Measurements from ENCODE around the gene MPV17L.
"Not testable (repeated sequence)": the region's sequence is repeated elsewhere in the genome, so short reads cannot be mapped to it uniquely, and the experiment has no call there.

Gene MPV17L

DNA sequence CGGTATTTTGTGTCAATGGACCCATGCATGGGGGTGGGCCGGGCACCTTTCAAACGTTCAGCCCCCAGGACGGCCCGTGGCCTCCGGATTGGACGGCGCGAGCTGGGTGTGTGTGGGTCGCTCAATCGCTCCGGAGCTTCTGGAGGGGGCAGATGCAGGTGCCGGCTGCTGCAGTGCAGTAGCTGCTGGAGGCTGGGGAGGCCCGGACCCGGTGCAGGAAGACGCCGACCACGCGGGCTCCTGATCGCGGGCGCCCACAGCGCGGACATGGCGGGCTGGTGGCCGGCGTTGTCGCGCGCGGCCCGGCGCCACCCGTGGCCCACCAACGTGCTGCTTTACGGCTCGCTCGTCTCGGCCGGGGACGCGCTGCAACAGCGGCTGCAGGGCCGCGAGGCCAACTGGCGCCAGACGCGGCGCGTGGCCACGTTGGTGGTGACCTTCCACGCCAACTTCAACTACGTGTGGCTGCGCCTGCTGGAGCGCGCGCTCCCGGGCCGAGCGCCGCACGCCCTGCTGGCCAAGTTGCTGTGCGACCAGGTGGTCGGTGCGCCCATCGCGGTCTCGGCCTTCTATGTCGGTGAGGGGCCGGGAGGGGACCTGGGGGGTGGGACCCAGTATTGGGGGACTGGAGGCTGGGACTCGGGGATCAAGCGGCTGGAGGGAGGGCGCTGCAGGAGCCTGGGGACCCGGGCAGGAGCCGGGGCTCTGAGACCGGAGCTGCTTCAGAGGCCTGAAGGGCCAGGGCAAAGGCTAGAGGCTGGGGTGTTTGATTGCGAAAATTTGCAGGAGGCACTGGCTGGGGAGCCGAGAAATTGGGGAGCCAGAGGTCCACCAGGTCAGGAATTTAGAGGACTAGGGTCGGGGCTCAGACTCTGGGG is at the start of gene MPV17L:
Gene MPV17L, plus strand, starts transcription at position 124 of the 878 bp plus-strand sequence. Its CDS starts 144 bp downstream, at position 268.
- DNase-seq, result peak; percentile 3

GRCh38 chr16:15348721-15349120 is 46.8 kb upstream of the MPV17L start:
- DNase-seq, result not testable (repeated sequence)

DNA sequence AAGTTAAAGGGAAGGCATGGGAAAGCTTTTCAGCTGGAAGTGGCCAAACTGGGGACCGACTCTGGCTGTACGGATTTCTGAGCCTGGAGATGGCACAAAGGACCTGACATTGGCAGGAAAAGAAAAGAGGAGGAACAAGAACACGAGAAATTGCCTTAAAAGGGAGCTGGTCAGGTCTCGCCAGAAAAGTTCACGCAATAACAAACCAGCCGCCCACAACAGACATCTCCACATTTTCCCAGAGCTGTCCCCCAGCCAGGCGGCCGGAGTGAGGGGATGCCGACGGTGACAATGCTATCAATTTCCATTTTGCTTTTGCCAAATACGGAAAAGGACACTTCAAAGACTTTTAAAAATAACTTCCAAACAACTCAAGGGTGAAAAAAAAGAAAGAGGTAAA is 44.3 kb upstream of the MPV17L start:
- DNase-seq, result not testable (repeated sequence)

- not testable (repeated sequence) for DNase-seq
These were observed 43.8 kb upstream of the MPV17L start for GRCh38 chr16:15351745-15352144.

DNA sequence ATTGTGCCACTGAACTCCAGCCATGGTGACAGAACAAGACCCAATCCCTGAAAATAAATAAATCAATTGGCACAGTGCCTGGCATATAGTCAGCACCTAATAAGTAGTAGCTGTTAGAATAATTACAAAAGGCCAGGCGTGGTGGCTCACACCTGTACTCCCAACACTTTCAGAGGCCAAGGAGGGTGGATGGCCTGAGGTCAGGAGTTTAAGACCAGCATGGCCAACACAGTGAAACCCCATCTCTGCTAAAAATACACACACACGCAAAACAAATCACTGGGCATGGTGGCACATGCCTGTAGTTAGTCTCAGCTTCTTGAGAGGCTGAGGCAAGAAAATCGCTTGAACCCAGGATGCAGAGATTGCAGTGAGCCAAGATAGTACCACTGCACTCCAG is 42.7 kb upstream of the MPV17L start:
- DNase-seq, result not testable (repeated sequence)

DNA sequence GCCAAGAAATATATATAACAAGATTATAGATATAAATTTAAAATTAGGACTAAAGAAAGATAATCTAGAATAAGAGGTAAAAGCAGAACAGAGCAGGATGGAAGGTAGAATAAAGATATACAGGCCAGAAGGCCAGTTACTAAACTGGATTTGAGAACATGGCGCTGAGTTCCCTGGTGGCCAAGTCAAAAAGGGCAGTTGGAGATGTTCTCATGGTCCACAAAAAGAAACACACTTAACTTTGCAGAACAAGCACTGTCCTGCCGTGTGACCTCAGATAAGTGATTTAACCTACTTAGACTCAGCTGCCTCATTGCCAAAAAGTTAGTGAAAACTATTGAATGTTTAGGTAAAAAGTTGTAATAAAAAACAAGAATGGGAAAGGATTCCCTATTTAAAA is 40.7 kb upstream of the MPV17L start:
- not testable (repeated sequence) for DNase-seq

- DNase-seq, result not testable (repeated sequence)
These were observed 38.1 kb upstream of the MPV17L start for GRCh38 chr16:15357495-15357894.

DNA sequence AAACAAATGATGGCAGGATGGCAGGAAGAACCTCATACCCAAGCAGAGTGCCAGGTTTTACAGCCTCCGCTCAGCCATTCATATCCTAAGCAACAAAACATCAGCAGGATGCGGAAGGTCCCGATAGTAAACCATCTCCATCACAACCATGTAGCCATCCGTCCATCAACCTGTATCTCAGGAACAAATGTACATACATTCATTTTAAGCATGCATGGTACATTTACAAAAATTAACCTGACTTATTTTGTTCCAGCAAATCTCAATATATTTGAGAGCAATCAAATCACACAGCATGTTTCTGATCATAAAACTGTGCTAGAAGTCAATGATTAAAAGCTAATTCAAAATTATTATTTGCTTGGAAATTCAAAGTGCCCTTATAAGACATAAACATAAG is 17.4 kb upstream of the MPV17L start, which contains the start of gene NPIPA5:
Gene NPIPA5, minus strand, starts transcription at position 101 of the 400 bp plus-strand sequence. Its CDS starts 0 bp downstream, at position 101.
- not testable (repeated sequence) for DNase-seq

DNA sequence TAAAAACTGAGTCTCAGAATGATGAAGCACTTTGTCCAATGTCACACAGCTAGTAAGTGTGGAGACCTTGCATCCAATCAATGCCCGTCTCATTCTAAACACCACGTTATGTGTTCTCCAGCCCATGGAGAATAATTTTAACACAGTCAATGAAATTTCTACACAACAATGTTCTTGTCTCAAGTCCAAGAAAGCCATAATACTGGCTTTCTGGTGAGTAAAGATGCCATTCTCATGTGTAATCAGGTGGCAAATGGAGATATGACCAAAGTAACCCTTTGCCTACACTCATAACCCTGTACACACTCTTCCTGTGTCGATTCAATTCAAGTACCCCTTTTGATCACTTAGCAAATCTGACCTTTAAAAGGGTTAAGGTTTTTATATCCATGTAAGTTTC is 12.7 kb upstream of the MPV17L start:
- not testable (repeated sequence) for DNase-seq

DNA sequence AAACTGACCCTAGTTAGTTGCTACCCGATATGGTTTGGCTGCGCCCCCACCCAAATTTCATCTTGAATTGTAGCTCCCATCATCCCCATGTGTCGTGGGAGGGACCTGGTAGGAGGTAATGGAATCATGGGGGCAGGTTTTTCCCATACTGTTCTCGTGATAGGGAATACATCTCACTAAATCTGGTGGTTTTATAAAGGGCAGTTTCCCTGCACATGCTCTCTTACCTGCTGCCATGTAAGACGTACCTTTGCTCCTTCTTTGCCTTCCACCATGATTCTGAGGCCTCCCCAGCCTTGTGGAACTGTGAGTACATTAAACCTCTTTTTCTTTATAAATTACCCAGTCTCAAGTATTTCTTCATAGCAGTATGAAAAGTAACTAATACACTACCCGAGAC is 7.5 kb upstream of the MPV17L start:
- DNase-seq, result not testable (repeated sequence)

DNA sequence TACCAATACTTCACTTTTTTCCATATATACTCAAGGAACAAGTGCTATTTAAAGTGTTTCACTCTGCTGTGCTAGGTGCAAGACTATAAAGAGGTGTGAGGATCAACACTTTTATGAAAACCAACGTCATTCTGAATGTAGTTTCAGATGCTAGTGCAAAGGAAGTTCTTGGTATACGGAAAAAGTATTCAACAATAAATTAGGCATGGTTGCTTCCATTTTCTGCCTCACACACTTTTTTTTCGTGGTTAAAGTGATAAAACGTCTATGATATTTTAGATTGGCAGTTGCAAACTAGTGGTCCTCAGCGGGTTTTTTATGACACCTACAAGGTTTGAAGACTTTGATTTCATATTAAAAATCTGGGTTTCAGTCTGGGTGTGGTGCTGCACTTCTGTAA is 5.6 kb upstream of the MPV17L start:
- DNase-seq, result not testable (repeated sequence)

DNA sequence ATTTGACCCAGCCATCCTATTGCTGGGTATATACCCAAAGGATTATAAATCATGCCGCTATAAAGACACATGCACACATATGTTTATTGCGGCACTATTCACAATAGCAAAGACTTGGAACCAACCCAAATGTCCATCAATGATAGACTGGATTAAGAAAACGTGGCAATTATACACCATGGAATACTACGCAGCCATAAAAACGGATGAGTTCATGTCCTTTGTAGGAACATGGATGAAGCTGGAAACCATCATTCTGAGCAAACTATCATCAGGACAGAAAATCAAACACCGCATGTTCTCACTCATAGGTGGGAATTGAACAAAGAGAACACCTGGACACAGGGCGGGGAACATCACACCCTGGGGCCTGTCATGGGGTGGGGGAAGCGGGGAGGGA is 2.5 kb upstream of the MPV17L start:
- DNase-seq, result not testable (repeated sequence)

DNA sequence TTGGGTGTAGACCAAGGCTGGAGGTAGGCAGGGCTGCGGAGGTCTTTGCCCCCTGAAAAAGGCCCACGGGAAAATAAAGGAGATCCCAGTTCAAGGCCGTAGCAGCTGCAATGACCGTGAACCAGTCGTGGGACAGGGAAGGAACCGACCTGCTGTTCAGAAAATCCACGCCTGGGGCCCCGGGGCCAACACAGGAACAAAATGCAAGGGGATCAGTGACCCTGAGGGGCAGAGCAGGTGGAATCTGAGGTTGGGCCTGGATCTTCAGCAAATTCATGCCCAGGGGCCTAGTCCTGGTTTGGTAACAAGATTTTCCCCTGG is 915 bp downstream of the MPV17L start:
- not testable (repeated sequence) for DNase-seq

DNA sequence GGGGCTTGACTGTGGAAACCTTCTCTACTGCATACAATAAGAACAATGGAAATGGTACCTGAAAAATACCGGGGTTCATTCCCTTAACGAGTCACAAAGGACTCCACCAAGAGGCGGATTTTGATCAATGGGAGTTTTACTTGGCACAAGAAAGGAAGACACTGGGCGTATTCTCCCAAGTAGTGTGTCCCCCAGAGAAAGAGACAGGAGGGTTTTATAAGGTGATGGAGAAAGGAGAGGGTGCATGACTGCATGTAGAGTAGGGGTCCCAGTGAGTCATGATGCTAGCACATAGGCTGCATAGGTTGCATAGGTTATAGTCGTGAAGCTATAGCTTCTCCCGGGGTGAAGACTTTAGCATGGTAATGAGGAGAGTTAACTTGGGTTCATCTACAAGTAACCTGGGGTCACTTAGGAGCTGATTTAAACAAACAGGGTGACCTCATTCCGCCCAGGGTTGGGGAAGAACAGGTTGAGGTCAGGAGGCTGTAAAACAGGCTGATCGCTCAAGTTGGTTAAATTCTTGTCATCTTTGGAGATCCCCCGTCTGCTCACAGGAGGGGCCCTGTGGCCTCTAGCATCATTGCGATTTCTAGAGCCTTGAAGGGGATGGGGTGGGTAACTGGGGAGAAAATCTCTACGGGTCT is 1.5 kb downstream of the MPV17L start:
- DNase-seq, result no peak

DNA sequence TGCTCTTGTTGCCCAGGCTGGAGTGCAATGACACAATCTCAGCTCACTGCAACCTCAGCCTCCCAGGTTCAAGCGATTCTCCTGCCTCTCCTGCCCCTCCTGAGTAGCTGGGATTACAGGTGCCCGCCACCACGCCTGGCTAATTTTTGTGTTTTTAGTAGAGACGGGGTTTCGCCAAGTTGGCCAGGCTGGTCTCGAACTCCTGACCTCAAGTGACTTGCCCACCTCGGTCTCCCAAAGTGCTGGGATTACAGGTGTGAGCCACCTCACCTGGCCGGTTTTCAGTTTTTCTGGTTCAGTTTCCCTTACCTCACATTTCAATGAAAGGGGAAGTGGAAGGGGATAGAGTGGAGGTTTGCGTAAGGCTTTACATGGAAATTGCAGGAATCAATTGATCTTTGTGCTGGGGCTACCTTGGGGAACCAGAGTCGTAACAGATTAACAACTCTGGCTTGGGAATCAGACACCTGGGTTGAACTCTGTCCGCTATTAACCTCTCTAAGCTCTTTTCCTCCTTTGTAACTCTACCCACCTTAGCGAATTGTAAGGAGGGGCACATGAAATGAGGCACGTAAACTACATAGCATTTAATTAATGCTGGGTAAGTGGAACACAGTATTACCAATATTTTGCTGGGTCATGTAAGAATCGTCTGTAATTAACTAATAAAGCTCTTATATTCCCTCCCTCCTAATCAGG is 3.2 kb downstream of the MPV17L start:
- peak; percentile 3 for DNase-seq

DNA sequence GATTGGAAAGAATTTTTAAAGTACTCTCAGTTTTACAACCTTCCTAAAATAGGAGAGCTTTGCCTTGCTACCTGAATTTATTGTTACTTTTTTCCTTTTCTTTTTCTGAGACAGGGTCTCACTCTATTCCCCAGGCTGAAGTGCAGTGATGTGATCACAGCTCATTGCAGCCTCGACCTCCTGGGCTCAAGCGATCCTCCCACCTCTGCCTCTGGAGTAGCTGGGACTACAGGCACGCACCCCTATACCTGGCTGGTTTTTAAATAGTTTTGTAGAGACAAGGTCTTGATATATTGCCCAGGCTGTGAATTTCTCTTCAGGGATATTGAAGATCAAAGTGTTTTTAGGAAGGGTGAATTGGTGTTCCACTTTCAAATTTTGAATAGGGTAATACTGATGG is 3.8 kb downstream of the MPV17L start:
- no peak for DNase-seq

DNA sequence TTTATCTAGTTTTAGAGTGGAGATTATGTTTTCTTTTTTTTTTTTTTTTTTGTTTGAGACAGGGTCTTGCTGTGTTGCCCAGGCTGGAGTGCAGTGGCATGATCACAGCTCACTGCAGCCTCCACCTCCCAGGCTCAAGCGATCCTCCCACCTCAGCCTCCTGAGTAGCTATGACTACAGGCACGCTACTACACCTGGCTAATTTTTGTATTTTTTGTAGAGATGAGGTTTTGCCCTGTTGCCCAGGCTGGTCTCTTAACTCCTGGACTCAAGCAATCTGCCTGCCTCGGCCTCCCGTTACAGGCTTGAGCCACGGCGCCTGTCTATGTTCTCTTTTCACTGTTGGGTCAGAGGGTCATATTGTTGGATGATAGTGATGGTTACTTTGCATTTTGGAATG is 4.8 kb downstream of the MPV17L start:
- DNase-seq, result not testable (repeated sequence)

DNA sequence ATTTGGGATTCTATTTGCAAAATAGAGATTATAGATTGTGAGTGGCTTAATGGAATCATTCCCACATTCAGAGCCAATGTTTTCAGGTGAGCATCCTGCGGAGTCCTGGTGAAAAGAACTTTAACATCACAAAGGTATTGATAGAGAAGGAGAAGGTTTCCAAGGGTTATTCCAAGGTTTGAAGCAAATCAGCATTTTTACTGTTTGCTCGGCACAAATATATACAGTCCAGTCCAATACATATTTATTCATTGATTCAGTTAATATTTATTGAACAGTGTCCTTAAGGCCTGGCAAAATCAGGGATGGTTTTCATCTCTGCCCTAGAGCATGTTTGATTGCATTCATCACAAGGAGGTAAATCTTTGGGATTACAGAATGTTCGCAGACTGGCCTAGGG is 6.4 kb downstream of the MPV17L start:
- no peak for DNase-seq

DNA sequence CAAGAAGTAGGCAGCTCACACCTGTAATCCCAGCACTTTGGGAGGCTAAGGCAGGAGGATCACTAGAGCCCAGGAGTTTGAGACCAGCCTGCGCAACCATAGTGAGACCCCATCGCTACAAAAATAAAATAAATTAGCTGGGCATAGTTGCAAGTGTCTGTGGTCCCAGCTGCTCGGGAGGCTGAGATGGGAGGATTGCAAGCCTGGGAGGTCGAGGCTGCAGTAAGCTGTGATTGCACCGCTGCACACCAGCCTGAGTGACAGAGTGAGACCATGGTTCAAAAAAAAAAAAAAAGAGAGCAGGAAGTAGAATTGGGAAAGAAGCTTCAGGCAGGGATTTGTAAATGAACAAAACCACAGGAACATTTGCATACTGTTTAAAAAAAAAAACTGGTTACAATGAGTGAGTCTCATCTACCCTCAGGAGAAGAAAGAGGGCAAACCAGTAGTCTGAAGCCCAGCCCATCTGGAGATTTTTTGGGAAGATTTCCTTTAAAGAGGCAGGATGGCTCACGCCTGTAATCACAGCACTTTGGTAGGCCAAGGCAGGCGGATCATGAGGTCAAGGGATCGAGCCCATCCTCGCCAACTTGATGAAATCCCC is 7.9 kb downstream of the MPV17L start:
- no peak for DNase-seq

DNA sequence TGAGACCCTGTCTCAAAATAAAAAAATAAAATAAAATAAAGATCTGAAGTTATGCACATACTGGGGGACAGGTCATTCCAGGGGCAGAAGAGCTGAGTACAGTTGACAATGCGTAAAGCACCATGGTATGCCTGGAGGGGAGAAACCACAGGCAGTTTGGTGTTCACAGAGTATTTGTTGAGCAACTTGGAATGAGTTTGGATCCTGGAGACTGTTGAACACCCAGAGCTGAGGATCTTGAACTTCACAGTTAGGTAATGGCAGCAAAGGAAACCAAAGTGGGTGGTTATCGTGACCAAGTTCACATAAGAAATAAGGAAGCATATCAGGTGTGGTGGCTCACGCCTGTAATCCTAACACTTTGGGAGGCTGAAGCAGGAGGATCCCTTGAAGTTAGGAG is 8.5 kb downstream of the MPV17L start:
- DNase-seq, result not testable (repeated sequence)

GRCh38 chr16:15404792-15405191 is 9.2 kb downstream of the MPV17L start:
- DNase-seq, result no peak

- not testable (repeated sequence) for DNase-seq
These were observed 12.2 kb downstream of the MPV17L start for GRCh38 chr16:15407756-15408155.

- DNase-seq, result not testable (repeated sequence)
These were observed 13.9 kb downstream of the MPV17L start for GRCh38 chr16:15409476-15409875.

All from DMS153 (cell line).